OCI-LY1 (cell line): Measurements from ENCODE around the gene SLC25A10.

ENCODE experiments used
- CTCF ChIP-seq: fragments of 200-600 bp; sonication (generic), shearing (Covaris generic); IDR thresholded peaks from 2 replicates; pipeline ENCODE4 v1.5.1; 2017; ENCODE audit warnings: mild to moderate bottlenecking, antibody characterized with exemption, low read length, moderate library complexity, mixed read lengths
- EZH2 ChIP-seq: fragments of 200-600 bp; sonication (generic), shearing (Covaris generic); IDR thresholded peaks from 2 replicates; pipeline ENCODE4 v1.8.0; 2017; ENCODE audit warnings: borderline replicate concordance, mixed run types, mild to moderate bottlenecking, antibody characterized with exemption, low read length, moderate library complexity, mixed read lengths

GRCh38 chr17:81713556-81714411 lies 1.7 kb downstream of the SLC25A10 start:
- TF ChIP-seq CTCF (no peak), EZH2 (no peak)
